Activated CD8-positive, alpha-beta T cell treated with anti-CD3 and anti-CD28 coated beads for 36 hours (primary cell): ENCODE results near the gene KRTAP12-4. TPM values are rescaled to one million over a fixed set of nuclear protein-coding genes. Genes with fewer than 3 reads are reported as not detected.

Experiments
- ATAC-seq: fragments of 200-7000 bp; cut with Tn5 transposase; one replicate; pipeline ENCODE4 v1.10.0; 2021; ENCODE audit warnings: mild to moderate bottlenecking, moderate library complexity
- CTCF ChIA-PET: fragments of 350-600 bp; sonication (Branson Sonifier 250); formaldehyde crosslinking; loops from one replicate; lab custom pipeline; 2021; ENCODE audit warnings: antibody characterized with exemption; lab: Charles Lee
- POLR2A ChIA-PET: fragments of 350-600 bp; sonication (Branson Sonifier 250); formaldehyde crosslinking; loops from one replicate; lab custom pipeline; 2021; ENCODE audit warnings: antibody characterized with exemption; lab: Charles Lee
- DNase-seq: peaks from one replicate; pipeline ENCODE4 v3.0.0-alpha.2; 2020
- H3K27ac Mint-ChIP-seq: one replicate; pipeline ENCODE4 v1.8.0; 2021; ENCODE audit warnings: mild to moderate bottlenecking, mixed read lengths
- H3K27me3 Mint-ChIP-seq: one replicate; pipeline ENCODE4 v1.8.0; 2021; ENCODE audit warnings: mixed read lengths
- H3K36me3 Mint-ChIP-seq: one replicate; pipeline ENCODE4 v1.8.0; 2021; ENCODE audit warnings: low read depth, mixed read lengths
- H3K4me1 Mint-ChIP-seq: one replicate; pipeline ENCODE4 v1.8.0; 2021; ENCODE audit warnings: low read depth, mixed read lengths
- H3K4me3 Mint-ChIP-seq: one replicate; pipeline ENCODE4 v1.8.0; 2021; ENCODE audit warnings: mild to moderate bottlenecking, moderate library complexity, mixed read lengths
- H3K9me3 Mint-ChIP-seq: one replicate; pipeline ENCODE4 v1.8.0; 2021; ENCODE audit warnings: mixed read lengths
- CTCF ChIP-seq: fragments of 200-600 bp; IDR thresholded peaks from one replicate; pipeline ENCODE4 v1.8.0; 2022; ENCODE audit warnings: antibody characterized with exemption, mild to moderate bottlenecking
- intact Hi-C: fragments of 100-400 bp; cut with micrococcal nuclease; formaldehyde crosslinking; loops from one replicate; pipeline ENCODE4 v1.10.0; 2022
- total RNA-seq, 2 experiments: library from RNA; stranded (reverse); gene quantifications; one replicate each; pipeline ENCODE4 v1.2.3, GENCODE V29; 2021

KRTAP12-4 gene
- total RNA-seq, 2 experiments from 2014 or later: not detected

GRCh38 chr21:44701541-44701940, 47.1 kb upstream of the KRTAP12-4 start:
- Mint-ChIP-seq H3K27me3 (peaks cover 70% of the 10 kb centered on the region), H3K36me3 (peaks cover 9% of the 10 kb centered on the region), H3K9me3 (peaks cover 9% of the 10 kb centered on the region), H3K4me3 (no peak overlapping the region), H3K4me1 (peaks cover 5% of the 10 kb centered on the region), H3K27ac (no peak overlapping the region)
- TF ChIP-seq CTCF: no peak
- ChIA-PET POLR2A (no interaction called here), CTCF (no interaction called here)
- ATAC-seq (no peak), DNase-seq (no peak)
- intact Hi-C loops: no loop called here

GRCh38 chr21:44701023-44701400, 46.6 kb upstream of the KRTAP12-4 start:
- ChIA-PET POLR2A (no interaction called here), CTCF (no interaction called here)
- intact Hi-C loops: no loop called here
- Mint-ChIP-seq H3K4me1 (peaks cover 2% of the 10 kb centered on the region), H3K36me3 (peaks cover 5% of the 10 kb centered on the region), H3K27ac (no peak overlapping the region), H3K9me3 (peaks cover 5% of the 10 kb centered on the region), H3K27me3 (peaks cover 64% of the 10 kb centered on the region), H3K4me3 (no peak overlapping the region)
- no peak for TF ChIP-seq CTCF
- no peak for DNase-seq
- no peak for ATAC-seq

GRCh38 chr21:44700101-44701022, 45.9 kb upstream of the KRTAP12-4 start:
- ATAC-seq (no peak), DNase-seq (no peak)
- TF ChIP-seq CTCF: no peak
- H3K4me1 Mint-ChIP-seq: peaks cover 2% of the 10 kb centered on the region
- H3K27me3 Mint-ChIP-seq: peaks cover 59% of the 10 kb centered on the region
- no peak overlapping the region for H3K4me3 Mint-ChIP-seq
- no peaks in the 10 kb centered on the region for H3K36me3 Mint-ChIP-seq
- H3K9me3 Mint-ChIP-seq: no peaks in the 10 kb centered on the region
- POLR2A ChIA-PET: no interaction called here
- H3K27ac Mint-ChIP-seq: no peak overlapping the region
- intact Hi-C loops: no loop called here
- CTCF ChIA-PET: no interaction called here

- no peaks in the 10 kb centered on the region for H3K9me3 Mint-ChIP-seq
- intact Hi-C loops: no loop called here
- peaks cover 2% of the 10 kb centered on the region for H3K4me1 Mint-ChIP-seq
- POLR2A ChIA-PET: no interaction called here
- no peaks in the 10 kb centered on the region for H3K36me3 Mint-ChIP-seq
- H3K27ac Mint-ChIP-seq: no peak overlapping the region
- no peak overlapping the region for H3K4me3 Mint-ChIP-seq
- ATAC-seq (no peak), DNase-seq (no peak)
- CTCF ChIA-PET: interaction anchor here (1.0 kb wide), 1 partner anchor 189 kb away, joined by 3 read pairs; no protein-coding TSS in a partner anchor
- peaks cover 52% of the 10 kb centered on the region for H3K27me3 Mint-ChIP-seq
- no peak for TF ChIP-seq CTCF
These were observed 45.1 kb upstream of the KRTAP12-4 start for GRCh38 chr21:44699502-44700001.
